Sigmoid colon (tissue), 7 donors: ENCODE measurements around the gene ADCY3. TPM values are rescaled to one million over a fixed set of nuclear protein-coding genes. Genes with fewer than 3 reads are reported as not detected.

Source experiments
- DNase-seq: peaks from one replicate; pipeline ENCODE4 v3.0.0-alpha.2; 2019
- H3K27ac ChIP-seq, 4 donors: fragments of 200-600 bp; sonication (generic); one replicate each; pipeline ENCODE4 v1.5.1; 2016 to 2019; ENCODE audit warnings: mild to moderate bottlenecking in 1 of 4
- H3K27me3 ChIP-seq, 3 donors: fragments of 200-600 bp; sonication (generic); one replicate each; pipeline ENCODE4 v1.5.1; 2019; ENCODE audit warnings: mild to moderate bottlenecking in 1 of 3
- H3K36me3 ChIP-seq, 4 donors: fragments of 200-600 bp; sonication (generic); one replicate each; pipeline ENCODE4 v1.5.1; 2016 to 2019
- H3K4me1 ChIP-seq, 4 donors: fragments of 200-600 bp; sonication (generic); one replicate each; pipeline ENCODE4 v1.5.1; 2017 to 2019
- H3K4me3 ChIP-seq, 4 donors: fragments of 200-600 bp; sonication (generic); one replicate each; pipeline ENCODE4 v1.5.1; 2017 to 2019; ENCODE audit warnings: mild to moderate bottlenecking in 2 of 4, moderate library complexity in 1 of 4
- H3K9me3 ChIP-seq, 4 donors: fragments of 200-600 bp in 3 of 4; sonication (generic) in 3 of 4; one replicate each; pipeline versions ENCODE4 v1.5.1 to v1.6.1; 2013 to 2019
- EP300 ChIP-seq, 4 donors: sonication (generic); formaldehyde crosslinking; IDR thresholded peaks; one replicate each; pipeline ENCODE4 v1.6.1; 2017; ENCODE audit warnings: antibody characterized with exemption in 4 of 4
- POLR2A ChIP-seq, 2 donors: fragments of 450-650 bp; IDR thresholded peaks; one replicate each; pipeline ENCODE4 v1.6.1; 2016; ENCODE audit warnings: antibody characterized with exemption in 2 of 2, mild to moderate bottlenecking in 2 of 2, moderate library complexity in 2 of 2
- POLR2AphosphoS5 ChIP-seq, 4 donors: sonication (generic); formaldehyde crosslinking; IDR thresholded peaks; one replicate each; pipeline ENCODE4 v1.6.1; 2017; ENCODE audit warnings: antibody characterized with exemption in 4 of 4
- WGBS, 2 donors: extraction: QIAGEN DNeasy Blood & Tissue Kit; methylation state at CpG; one replicate each; pipeline ENCODE4 v1.1.7; 2013; 5-methylcytosine and 5-hydroxymethylcytosine counted together
- intact Hi-C: fragments of 100-400 bp; cut with DNase I; formaldehyde crosslinking; loops from one replicate; pipeline ENCODE4 v1.15.1; 2023
- polyA plus RNA-seq, 3 donors: library from polyadenylated mRNA; stranded (reverse); fragments of 200-250 nt; gene quantifications; one replicate each; pipeline ENCODE4 v1.2.3, GENCODE V29; 2013
- total RNA-seq, 4 donors: library from RNA; depleted of rRNA; stranded (reverse); fragments of >200 nt; gene quantifications; one replicate each; pipeline ENCODE4 v1.1.0, GENCODE V29; 2016
- TF ChIP-seq, protein P1 (sequence below), 4 experiments: fragments of 450-650 bp in 3 of 4; fragments of 200-600 bp in 1 of 4; IDR thresholded peaks; one replicate each; pipeline ENCODE4 v1.5.1; 2016 to 2019; ENCODE audit warnings: antibody characterized with exemption in 4 of 4, mild to moderate bottlenecking in 3 of 4, moderate library complexity in 2 of 4
- donor health status: healthy with polysubstance abuse.
- donor health status: Bipolar disorder and iron deficiency.
- donor health status: healthy.

The ADCY3 gene
- total and polyA plus RNA-seq, 7 donors: 3.5 to 43.8 (median 17.5) TPM

DNA sequence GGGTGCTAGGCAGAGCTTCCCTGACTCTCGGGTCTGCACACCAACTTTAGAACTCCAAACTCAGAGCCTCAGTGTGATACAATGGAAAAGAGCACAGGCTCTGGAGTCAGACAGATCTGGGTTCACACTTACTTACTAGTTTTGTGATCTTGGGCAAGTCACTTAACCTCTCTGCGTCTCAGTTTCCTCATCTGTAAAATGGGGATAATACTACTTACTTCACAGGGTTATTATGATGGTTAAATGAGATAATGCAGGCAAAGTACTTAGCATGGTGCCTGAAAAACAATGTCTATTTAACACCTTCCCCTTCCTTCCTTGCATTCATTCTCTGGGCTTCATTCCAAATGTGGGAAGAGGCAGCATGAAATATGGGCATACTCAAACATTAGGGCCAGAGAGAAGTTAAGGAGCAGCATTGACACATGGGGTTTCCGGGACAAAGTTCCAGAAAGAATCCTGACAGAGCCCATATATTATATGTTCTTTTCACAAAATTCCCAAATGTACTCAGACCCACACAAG is 38.4 kb upstream of the ADCY3 start:
- Histone ChIP-seq H3K36me3 (peaks cover 29 to 93% (median 50%) of the 10 kb centered on the region in 4 donors), H3K27ac (no peak overlapping the region), H3K4me1 (no peaks in the 10 kb centered on the region), H3K4me3 (no peak overlapping the region), H3K9me3 (peaks cover 0 to 5% (median 0%) of the 10 kb centered on the region in 4 donors), H3K27me3 (no peaks in the 10 kb centered on the region)
- intact Hi-C loops: no loop called here
- DNase-seq: no peak
- no peak for TF ChIP-seq POLR2AphosphoS5 (IDR thresholded peaks at IDR 0.05)
- TF ChIP-seq, protein P1, sequence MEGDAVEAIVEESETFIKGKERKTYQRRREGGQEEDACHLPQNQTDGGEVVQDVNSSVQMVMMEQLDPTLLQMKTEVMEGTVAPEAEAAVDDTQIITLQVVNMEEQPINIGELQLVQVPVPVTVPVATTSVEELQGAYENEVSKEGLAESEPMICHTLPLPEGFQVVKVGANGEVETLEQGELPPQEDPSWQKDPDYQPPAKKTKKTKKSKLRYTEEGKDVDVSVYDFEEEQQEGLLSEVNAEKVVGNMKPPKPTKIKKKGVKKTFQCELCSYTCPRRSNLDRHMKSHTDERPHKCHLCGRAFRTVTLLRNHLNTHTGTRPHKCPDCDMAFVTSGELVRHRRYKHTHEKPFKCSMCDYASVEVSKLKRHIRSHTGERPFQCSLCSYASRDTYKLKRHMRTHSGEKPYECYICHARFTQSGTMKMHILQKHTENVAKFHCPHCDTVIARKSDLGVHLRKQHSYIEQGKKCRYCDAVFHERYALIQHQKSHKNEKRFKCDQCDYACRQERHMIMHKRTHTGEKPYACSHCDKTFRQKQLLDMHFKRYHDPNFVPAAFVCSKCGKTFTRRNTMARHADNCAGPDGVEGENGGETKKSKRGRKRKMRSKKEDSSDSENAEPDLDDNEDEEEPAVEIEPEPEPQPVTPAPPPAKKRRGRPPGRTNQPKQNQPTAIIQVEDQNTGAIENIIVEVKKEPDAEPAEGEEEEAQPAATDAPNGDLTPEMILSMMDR (IDR thresholded peaks at IDR 0.05): no peak
- no peak for TF ChIP-seq EP300 (IDR thresholded peaks at IDR 0.05)
- no peak for TF ChIP-seq POLR2A (IDR thresholded peaks at IDR 0.05)
- WGBS, 2 donors: 91 to 96% methylated on average over 3 of the region's 3 CpGs

DNA sequence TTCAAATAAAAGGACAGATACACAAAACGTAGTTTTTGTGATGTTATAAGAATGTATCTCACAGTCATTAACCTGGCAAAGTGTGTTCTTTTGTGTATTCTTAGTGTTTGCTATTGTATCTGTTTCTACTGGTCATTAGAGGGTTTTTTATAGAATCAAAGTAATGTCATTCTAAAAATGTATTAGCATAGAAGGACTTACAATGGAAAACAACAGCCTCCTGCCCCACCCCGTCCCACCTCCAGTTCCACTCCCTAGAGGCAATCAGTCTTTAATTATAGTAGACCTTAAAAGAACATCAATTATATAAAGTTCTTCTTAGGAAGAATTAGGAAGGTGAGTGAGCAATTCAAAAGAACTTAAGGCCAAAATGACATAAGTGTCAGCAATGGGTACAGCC is 37.9 kb upstream of the ADCY3 start:
- intact Hi-C loops: no loop called here
- WGBS, 2 donors: 84 to 93% methylated on average over 2 of the region's 2 CpGs
- Histone ChIP-seq H3K27me3 (no peaks in the 10 kb centered on the region), H3K27ac (no peak overlapping the region), H3K4me3 (no peak overlapping the region), H3K4me1 (no peaks in the 10 kb centered on the region), H3K36me3 (peaks cover 29 to 93% (median 51%) of the 10 kb centered on the region in 4 donors), H3K9me3 (peaks cover 0 to 5% (median 0%) of the 10 kb centered on the region in 4 donors)
- no peak for DNase-seq
- TF ChIP-seq POLR2A (IDR thresholded peaks at IDR 0.05): no peak
- no peak for TF ChIP-seq EP300 (IDR thresholded peaks at IDR 0.05)
- TF ChIP-seq POLR2AphosphoS5 (IDR thresholded peaks at IDR 0.05): no peak

DNA sequence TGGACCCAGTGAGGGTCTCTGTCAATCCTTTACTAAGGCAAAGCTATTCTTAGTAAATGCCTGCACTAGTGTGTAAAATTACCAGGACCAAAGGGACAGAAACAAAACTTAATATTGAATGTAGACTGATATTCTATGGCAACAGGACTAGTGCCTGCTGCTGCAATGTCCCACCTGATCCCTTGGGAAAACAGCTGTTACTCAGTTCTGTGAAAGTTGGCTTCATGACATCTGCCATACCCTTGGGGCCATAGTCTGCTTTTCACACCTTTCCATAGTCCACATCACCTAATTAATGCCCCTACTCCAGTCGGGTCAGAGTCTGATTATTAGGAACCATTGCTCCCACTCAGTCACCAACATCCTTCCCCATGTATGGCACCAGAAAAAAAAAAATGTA is 37.2 kb upstream of the ADCY3 start:
- Histone ChIP-seq H3K36me3 (peaks cover 29 to 93% (median 47%) of the 10 kb centered on the region in 4 donors), H3K27ac (no peak overlapping the region), H3K9me3 (peaks cover 0 to 5% (median 0%) of the 10 kb centered on the region in 4 donors), H3K27me3 (no peaks in the 10 kb centered on the region), H3K4me3 (no peak overlapping the region), H3K4me1 (no peaks in the 10 kb centered on the region)
- intact Hi-C loops: no loop called here
- no peak for TF ChIP-seq POLR2A (IDR thresholded peaks at IDR 0.05)
- TF ChIP-seq EP300 (IDR thresholded peaks at IDR 0.05): no peak
- TF ChIP-seq, protein P1 (IDR thresholded peaks at IDR 0.05): no peak
- TF ChIP-seq POLR2AphosphoS5 (IDR thresholded peaks at IDR 0.05): no peak
- no peak for DNase-seq
- WGBS, 2 donors: 88 to 93% methylated on average over 1 of the region's 1 CpG

DNA sequence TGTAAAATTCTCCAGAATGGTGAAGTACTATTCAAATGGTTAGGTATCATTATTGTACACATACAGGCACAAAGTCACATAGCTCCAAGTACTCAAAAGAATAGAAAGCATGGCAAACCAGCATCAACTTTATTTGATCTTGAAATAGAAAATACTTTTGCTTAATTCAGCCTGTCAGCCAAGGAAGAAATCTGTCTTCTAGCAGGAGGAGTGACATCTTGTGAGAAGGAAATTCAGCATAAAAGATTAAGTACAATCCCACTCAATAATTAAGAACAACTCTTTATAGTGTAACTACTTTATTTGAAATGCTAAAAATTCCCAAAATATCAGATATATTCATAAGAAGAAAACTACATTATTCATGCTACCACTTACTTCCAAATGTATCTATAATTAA is 35.9 kb upstream of the ADCY3 start:
- intact Hi-C loops: no loop called here
- peaks cover 29 to 93% (median 46%) of the 10 kb centered on the region in 4 donors for H3K36me3 ChIP-seq
- H3K9me3 ChIP-seq: peaks cover 0 to 5% (median 0%) of the 10 kb centered on the region in 4 donors
- H3K27me3 ChIP-seq: no peaks in the 10 kb centered on the region
- DNase-seq: no peak
- no peaks in the 10 kb centered on the region for H3K4me1 ChIP-seq
- H3K27ac ChIP-seq: no peak overlapping the region
- H3K4me3 ChIP-seq: no peak overlapping the region
- TF ChIP-seq, protein P1 (IDR thresholded peaks at IDR 0.05): no peak
- TF ChIP-seq POLR2AphosphoS5 (IDR thresholded peaks at IDR 0.05) (no peak), POLR2A (IDR thresholded peaks at IDR 0.05) (no peak), EP300 (IDR thresholded peaks at IDR 0.05) (no peak)

DNA sequence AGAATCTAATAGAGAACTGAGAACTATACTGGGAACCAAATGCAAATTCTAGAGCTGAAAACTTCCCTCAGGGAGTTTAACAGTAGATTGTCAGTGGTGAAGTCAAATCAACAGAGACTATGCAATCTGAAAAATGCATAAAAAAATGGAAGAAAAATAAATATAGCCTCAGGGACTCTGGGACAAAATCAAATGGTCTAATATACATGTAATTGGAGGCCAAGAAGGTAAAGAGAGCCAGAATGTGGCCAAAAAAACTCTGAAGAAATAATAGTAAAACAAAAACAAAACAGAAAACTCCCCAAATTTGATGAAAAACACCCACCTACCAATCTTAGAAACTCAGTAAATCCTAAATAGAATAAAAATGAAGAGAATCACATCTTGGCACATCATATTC is 35.2 kb upstream of the ADCY3 start:
- no peaks in the 10 kb centered on the region for H3K4me1 ChIP-seq
- TF ChIP-seq POLR2A (IDR thresholded peaks at IDR 0.05) (no peak), POLR2AphosphoS5 (IDR thresholded peaks at IDR 0.05) (no peak)
- no peaks in the 10 kb centered on the region for H3K27me3 ChIP-seq
- H3K36me3 ChIP-seq: peaks cover 29 to 96% (median 48%) of the 10 kb centered on the region in 4 donors
- peaks cover 0 to 5% (median 0%) of the 10 kb centered on the region in 4 donors for H3K9me3 ChIP-seq
- no peak for DNase-seq
- H3K4me3 ChIP-seq: no peak overlapping the region
- intact Hi-C loops: no loop called here
- H3K27ac ChIP-seq: no peak overlapping the region

DNA sequence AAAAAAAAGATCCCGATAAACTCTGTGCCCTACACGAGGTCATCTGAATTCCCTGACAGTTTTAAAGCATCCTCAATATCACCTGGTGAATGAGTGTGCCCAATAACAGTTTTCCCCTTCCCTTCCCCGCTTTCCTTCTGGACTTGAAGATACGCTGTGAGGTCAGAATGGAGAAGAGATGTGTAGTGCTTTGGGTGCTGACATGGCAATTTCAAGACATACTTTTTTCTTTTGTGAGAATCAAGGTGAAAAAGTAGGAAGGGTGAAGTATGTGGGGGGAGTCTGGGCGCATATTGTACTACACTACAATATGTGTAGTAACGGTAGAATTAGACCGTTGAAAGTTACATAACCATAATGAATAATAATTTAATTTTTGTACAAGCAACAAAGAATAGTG is 30.1 kb upstream of the ADCY3 start:
- Histone ChIP-seq H3K27ac (no peak overlapping the region), H3K4me3 (no peak overlapping the region), H3K36me3 (peaks cover under 1 to 86% (median 23%) of the 10 kb centered on the region in 4 donors), H3K4me1 (no peaks in the 10 kb centered on the region), H3K27me3 (no peaks in the 10 kb centered on the region), H3K9me3 (peaks cover 0 to under 1% (median 0%) of the 10 kb centered on the region in 4 donors)
- TF ChIP-seq EP300 (IDR thresholded peaks at IDR 0.05) (no peak), POLR2A (IDR thresholded peaks at IDR 0.05) (no peak), POLR2AphosphoS5 (IDR thresholded peaks at IDR 0.05) (no peak)
- TF ChIP-seq, protein P1 (IDR thresholded peaks at IDR 0.05): no peak
- WGBS, 2 donors: 95 to 96% methylated on average over 7 of the region's 7 CpGs
- intact Hi-C loops: no loop called here
- no peak for DNase-seq
